ENCODE measurements around the gene CENPH.
"Not testable (repeated sequence)": the region's sequence is repeated elsewhere in the genome, so short reads cannot be mapped to it uniquely, and the experiment has no call there.

Gene CENPH, protein sequence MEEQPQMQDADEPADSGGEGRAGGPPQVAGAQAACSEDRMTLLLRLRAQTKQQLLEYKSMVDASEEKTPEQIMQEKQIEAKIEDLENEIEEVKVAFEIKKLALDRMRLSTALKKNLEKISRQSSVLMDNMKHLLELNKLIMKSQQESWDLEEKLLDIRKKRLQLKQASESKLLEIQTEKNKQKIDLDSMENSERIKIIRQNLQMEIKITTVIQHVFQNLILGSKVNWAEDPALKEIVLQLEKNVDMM

DNA sequence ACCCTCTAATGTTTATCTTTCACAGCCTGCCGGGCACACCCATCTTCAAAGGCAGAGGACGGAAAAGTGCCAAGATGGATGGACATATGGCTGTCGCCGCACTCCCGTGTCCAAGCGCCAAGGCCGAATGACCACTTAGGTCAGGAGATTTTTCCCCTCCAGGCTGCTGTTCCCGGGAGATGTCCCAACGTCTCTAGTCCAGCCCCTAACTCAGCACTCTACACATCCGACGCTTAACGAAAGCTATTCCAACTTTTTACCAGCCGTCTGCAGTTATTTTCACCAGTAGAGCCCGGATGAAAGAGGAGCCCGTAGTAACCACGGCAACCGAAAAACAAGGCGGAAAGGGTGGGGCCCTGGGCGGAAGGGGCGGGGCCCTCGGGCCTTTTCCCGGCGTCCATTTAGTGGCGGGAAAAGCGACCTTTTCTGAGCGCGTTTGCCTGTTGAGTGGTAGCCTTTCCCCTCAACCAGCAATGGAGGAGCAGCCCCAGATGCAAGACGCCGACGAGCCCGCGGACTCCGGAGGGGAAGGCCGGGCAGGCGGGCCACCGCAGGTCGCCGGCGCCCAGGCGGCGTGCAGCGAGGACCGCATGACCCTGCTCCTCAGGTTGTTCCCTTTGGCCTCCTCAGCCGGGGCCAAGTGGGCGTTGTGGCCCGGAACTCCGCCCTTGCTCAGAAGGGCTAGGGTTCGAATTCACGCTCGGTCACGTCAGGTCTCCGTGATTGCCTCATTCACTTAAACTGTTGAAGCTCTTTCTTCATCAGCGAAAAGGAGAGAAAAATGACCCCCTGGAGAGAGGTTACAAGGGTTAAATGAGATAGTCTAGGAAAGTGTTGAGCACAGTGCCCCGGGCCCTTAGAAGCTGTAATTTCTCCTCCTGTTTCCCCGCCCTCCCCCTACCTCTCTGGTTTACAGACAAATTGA lies at the start of gene CENPH:
CENPH (plus strand) TSS at position 422 of the 925 bp plus-strand sequence; CDS start at position 474, 52 bp downstream.
- DNase-seq = peak; percentile 98

GRCh38 chr5:69140239-69140638 lies 49.1 kb upstream of the CENPH start:
- not testable (repeated sequence) for DNase-seq

DNA sequence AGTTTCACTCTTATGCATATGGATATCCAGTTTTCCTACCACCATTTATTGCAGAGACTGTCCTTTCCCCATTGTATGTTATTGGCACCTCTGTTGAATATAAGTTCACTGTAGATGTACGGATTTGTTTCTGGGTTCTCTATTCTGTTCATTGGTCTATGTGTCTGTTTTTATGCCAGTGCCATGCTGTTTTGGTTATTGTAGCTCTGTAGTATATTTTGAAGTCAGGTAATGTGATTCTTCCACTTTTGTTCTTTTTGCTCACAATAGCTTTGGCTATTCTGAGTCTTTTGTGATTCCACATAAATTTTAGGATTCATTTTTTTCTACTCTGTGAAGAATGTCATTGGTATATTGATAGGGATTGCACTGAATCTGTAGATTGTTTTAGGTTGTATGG lies 48.6 kb upstream of the CENPH start:
- DNase-seq = no peak

DNA sequence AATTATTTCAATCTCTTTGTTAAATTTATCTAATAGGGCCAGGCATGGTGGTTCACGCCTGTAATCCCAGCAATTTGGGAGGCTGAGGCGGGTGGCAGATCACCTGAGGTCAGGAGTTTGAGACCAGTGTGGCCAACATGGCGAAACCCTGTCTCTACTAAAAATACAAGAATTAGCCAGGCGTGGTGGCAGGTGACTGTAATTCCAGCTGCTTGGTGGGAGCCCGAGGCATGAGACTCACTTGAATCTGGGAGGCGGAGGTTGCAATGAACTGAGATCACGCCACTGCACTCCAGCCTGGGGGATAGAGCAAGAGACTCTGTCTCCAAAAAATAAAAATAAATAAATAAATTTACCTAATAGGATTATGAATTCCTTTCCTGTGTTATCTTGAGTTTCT lies 40.8 kb upstream of the CENPH start:
- not testable (repeated sequence) for DNase-seq

- no peak for DNase-seq
Observed at GRCh38 chr5:69148981-69149675, 40.3 kb upstream of the CENPH start.

DNA sequence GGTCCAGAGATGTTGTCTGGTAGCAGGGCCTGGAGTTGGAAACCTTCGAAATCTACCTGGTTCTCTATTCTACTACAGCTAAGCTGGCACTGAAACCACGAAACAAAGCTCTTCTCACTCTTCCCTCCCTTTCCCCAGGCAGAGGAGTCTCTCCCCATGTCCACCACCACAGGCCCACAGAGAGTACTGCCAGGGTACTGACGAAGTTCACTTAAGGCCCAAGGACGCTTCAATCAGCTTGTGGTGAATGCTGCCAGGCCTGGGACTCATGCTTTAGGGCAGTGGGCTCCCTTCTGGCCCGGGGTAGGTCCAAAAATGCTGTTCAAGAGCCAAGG lies 39.7 kb upstream of the CENPH start:
- no peak for DNase-seq

DNA sequence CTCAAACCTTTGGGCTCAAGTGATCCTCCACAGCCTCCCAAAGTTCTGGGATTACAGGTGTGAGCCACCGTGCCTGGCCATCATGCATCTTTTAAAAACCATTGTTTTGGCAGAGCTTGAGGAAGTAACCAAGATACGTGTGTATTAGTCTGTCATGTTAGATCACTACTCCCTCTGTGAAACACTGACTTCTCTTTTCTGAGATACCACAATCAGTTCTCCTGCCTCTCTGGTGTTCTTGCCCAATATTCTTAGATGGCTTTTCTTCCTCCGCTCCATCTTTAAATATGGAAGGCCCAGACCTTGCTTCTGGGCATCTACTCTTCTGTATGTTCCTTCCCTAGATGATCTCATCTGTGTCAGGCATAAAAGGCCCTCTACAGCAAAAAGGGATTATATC lies 36.7 kb upstream of the CENPH start:
- no peak for DNase-seq

GRCh38 chr5:69156456-69156855 lies 32.9 kb upstream of the CENPH start:
- no peak for DNase-seq

DNA sequence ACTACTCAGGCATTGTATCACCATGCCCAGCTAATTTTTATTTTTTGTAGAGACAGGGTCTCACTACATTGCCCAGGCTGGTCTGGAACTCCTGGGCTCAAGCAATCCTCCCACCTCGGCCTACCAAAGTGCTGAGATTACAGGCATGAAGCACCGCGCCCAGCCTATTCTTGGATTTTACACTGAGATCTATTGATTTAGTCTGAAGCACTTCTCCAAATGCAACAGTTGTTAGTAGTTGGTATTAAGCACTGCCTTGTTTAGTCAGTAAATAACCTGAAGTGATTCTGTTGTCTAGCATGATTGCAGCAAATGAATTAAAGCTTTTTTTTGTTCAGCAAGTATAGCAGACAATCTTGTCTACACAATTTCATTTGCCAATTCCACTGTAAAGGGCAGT lies 31.3 kb upstream of the CENPH start:
- DNase-seq = no peak

DNA sequence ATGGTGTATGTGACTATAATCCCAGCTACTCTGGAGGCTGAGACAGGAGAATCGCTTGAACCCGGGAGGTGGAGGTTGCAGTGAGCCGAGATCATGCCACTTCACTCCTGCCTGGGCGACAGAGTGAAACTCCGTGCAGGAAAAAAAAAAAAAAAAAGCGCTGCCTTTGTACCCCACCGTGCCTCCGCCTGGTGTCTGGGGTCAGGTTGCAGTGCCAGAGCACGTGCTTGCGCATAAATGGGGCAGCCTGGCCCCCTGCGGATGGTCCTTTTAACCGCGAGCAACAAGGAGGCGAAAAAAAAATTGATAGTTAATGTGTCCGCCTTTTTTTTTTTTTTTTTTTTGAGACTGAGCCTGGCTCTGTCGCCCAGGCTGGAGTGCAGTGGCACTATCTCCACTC lies 28.7 kb upstream of the CENPH start:
- DNase-seq = no peak

DNA sequence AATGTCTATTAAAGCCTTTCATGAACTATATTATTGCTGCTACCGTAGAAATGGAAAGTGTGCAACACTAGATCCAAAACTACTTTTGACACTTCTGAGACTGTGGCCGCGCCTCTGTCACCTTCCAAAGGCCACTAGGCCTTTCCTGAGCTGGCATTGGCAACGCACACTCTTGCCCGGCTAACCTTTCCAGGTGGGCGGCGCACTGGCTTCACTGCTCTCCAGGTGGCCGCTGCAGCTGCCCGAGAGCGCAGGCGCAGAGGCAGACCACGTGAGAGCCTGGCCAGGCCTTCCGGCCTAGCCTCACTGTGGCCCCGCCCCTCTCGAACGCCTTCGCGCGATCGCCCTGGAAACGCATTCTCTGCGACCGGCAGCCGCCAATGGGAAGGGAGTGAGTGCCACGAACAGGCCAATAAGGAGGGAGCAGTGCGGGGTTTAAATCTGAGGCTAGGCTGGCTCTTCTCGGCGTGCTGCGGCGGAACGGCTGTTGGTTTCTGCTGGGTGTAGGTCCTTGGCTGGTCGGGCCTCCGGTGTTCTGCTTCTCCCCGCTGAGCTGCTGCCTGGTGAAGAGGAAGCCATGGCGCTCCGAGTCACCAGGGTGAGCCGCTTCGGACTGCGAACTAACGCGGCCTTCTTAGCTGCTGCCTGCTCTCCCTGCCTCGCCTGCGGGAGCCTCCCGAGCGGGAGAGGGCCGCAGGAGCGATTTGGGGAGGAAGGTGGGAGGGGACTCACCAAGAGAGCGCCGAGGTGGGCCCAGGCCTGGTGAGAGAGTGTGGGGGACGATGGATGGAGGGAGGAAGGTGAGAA lies 22.5 kb upstream of the CENPH start, which contains the start of gene CCNB1:
CCNB1 (plus strand) TSS at position 465 of the 807 bp plus-strand sequence; CDS start at position 578, 113 bp downstream.
- peak; percentile 98 for DNase-seq

DNA sequence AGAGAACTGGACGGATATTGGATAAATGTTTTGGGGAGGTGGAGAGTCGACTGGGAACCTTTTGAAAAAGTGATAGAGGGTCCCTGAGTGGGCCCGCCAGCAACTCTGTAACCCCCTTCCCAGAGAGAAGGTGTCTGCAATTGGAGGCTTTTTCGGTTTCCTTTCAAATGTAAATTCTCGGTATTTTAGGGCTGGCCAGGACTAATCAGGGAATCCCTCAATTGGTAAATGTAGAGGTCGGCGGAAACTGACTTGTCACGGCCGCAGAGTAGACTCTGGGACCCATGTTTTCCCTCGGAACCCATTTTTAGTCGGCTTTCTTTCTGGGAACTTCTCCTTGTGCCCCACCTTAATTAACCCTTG lies 21.9 kb upstream of the CENPH start:
- no peak for DNase-seq

- no peak for DNase-seq
Observed at GRCh38 chr5:69167929-69168328, 21.5 kb upstream of the CENPH start.

- DNase-seq = no peak
Observed at GRCh38 chr5:69170495-69170894, 18.9 kb upstream of the CENPH start.

DNA sequence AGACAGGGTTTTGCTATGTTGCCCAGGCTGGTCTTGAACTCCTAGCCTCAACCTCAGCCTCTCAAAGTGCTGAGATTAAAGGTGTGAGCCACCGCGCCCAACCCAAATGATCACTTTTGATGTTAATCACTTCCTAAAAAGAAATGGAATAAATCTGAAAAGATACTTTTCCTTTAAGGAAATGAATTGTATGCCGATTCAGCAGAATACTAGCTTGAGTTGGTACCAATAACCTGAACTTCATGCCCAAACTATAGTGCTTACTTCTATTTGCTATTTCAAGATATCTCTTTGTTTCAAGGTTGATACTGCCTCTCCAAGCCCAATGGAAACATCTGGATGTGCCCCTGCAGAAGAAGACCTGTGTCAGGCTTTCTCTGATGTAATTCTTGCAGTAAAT lies 18.4 kb upstream of the CENPH start:
- DNase-seq = no peak

DNA sequence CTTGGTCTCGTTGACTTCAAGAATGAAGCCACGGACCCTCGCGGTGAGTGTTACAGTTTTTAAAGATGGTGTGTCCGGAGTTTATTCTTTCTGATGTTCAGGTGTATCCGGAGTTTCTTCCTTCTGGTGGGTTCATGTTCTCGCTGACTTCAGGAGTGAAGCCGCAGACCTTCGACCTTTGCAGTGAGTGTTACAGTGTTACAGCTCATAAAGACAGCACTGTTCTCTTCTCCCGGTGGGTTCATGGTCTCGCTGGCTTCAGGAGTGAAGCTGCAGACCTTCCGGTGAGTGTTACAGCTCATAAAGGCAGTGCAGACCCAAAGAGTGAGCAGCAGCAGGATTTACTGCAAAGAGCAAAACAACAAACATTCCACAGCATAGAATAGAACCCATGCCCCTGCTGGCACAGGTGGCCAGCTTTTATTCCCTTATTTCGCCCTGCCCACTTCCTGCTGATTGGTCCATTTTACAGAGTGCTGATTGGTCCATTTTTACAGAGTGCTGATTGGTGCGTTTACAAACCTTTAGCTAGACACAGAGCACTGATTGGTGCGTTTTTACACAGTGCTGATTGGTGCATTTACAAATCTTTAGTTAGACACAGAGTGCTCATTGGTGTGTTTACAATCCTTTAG lies 7.6 kb upstream of the CENPH start:
- DNase-seq = not testable (repeated sequence)

DNA sequence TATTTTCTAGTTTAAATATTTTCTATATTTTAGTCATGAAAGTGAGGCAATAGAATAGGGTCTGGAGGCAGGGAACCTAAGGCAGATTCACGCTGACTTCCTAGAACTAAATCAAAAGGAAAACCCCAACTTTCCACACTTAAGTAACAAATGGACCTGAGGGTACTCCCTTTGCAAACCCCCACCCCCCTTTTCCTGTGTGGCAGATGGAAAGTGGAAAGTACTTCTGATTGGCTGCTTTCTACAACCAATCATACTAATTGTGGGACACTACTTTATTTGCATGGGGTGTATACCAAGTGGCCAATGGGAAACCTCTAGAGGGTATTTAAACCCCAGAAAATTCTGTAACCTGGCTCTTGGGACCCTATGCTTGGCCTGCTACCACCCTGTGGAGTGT lies 4.8 kb upstream of the CENPH start:
- no peak for DNase-seq

DNA sequence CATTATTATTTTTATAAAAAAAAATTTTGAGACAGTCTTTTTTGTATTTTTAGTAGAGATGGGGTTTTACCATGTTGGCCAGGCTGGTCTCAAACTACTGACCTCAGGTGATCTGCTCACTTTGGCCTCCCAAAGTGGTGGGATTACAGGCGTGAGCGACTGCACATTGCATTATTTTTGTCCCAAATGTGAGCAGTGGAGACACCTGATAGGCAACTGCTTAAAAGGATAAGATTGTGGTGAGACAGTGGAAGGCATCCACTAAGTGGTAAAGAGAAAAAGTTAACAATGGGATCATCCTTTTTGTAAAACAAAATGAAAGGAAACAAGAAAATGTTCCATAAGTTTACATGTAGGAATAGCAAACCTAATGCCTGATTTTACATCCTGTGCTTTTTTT lies 2.0 kb upstream of the CENPH start:
- no peak for DNase-seq

DNA sequence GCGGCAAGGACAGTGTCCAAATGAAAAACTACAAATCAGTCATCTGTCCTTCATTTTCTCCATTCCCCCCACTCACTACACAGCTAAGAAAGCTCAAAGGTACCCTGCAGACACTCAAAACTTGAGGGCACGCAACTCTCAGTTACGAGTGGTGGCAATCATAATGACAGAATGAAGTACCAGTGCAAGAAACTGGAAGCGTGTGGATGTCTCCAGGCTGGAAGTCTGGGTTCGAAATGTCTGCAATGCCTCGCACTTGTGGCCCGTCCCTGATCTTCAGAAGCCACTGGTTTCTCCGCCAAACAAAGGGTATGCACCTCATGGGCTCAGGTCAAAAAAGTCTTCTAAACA lies 597 bp upstream of the CENPH start:
- no peak for DNase-seq

GRCh38 chr5:69202497-69202896 lies 13.1 kb downstream of the CENPH start:
- DNase-seq = no peak

GRCh38 chr5:69206528-69207190 lies 17.3 kb downstream of the CENPH start:
- no peak for DNase-seq

GRCh38 chr5:69209602-69210001 lies 20.2 kb downstream of the CENPH start:
- DNase-seq = no peak

Data from eye (tissue), 1 donor.